ENCODE results near the gene MAP2K2.

- TF ChIP-seq POLR2A (IDR thresholded peaks at IDR 0.05) (peak; percentile 60), CTCF (IDR thresholded peaks at IDR 0.05) (peak in 2 of 5 experiments; percentile 4 to 22), POLR2AphosphoS5 (IDR thresholded peaks at IDR 0.05) (peak in 2 of 3 donors; percentile 46 to 61)
Measured at GRCh38 chr19:4067396-4068046, 56.4 kb downstream of the MAP2K2 start.
